Measurements from ENCODE around the gene BTN1A1.

- no peak for TF ChIP-seq CTCF (conservative IDR thresholded peaks at IDR 0.05 in 1 of 2, IDR thresholded peaks at IDR 0.05 in 1 of 2; ENCODE audit: low read depth in 1 of 2, low read length in 2 of 2)
- no peak for TF ChIP-seq EZH2 (IDR thresholded peaks at IDR 0.05; ENCODE audit: low read length, missing control alignments)
Observed at GRCh38 chr6:26544473-26544872, 44.4 kb downstream of the BTN1A1 start.
